HepG2 (cell line): ENCODE measurements around the gene EPB41L1. TPM values are rescaled to one million over a fixed set of nuclear protein-coding genes. Genes with fewer than 3 reads are reported as not detected.
A peak's percentile ranks its signal among the peaks of the same experiment; 100 is the strongest.

Experiments used
- CBX2 ChIP-seq, 2 experiments: fragments of 200-600 bp in 1 of 2; sonication (generic); formaldehyde crosslinking in 1 of 2; IDR thresholded peaks; 2 replicates each; pipeline versions ENCODE4 v1.7.0 to v1.8.1; 2018 to 2022; ENCODE audit warnings: low read depth in 2 of 2, low read length in 1 of 2, mild to moderate bottlenecking in 1 of 2, missing genetic modification reagents in 1 of 2
- DNMT1 ChIP-seq: sonication (generic); formaldehyde crosslinking; IDR thresholded peaks from 2 replicates; pipeline ENCODE4 v1.5.1; 2020; ENCODE audit warnings: mild to moderate bottlenecking, missing genetic modification reagents
- E2F2 ChIP-seq: sonication (generic); formaldehyde crosslinking; IDR thresholded peaks from 2 replicates; pipeline ENCODE4 v1.4.0; 2020; ENCODE audit warnings: missing genetic modification reagents, borderline replicate concordance
- ERF ChIP-seq: IDR thresholded peaks from 2 replicates; pipeline ENCODE4 v1.6.1; 2018; ENCODE audit warnings: missing biosample characterization, missing genetic modification reagents
- FOSL1 ChIP-seq: sonication (generic); formaldehyde crosslinking; IDR thresholded peaks from 2 replicates; pipeline ENCODE4 v1.9.0; 2021; ENCODE audit warnings: missing genetic modification reagents, borderline replicate concordance
- HDAC2 ChIP-seq: sonication (generic); formaldehyde crosslinking; IDR thresholded peaks from 2 replicates; pipeline ENCODE4 v1.4.0; 2020; ENCODE audit warnings: missing genetic modification reagents
- HIVEP1 ChIP-seq: sonication (generic); formaldehyde crosslinking; IDR thresholded peaks from 2 replicates; pipeline ENCODE4 v1.4.0; 2020; ENCODE audit warnings: mild to moderate bottlenecking, missing genetic modification reagents
- HNRNPUL1 ChIP-seq: fragments of 200-400 bp; formaldehyde crosslinking; IDR thresholded peaks from 2 replicates; pipeline ENCODE4 v1.6.1; 2017; ENCODE audit warnings: low read depth, mild to moderate bottlenecking, low read length, moderate library complexity
- JUND ChIP-seq: sonication (generic); formaldehyde crosslinking; IDR thresholded peaks from 2 replicates; pipeline ENCODE4 v1.8.0; 2022; ENCODE audit warnings: mild to moderate bottlenecking, missing genetic modification reagents
- MTERF4 ChIP-seq: sonication (generic); formaldehyde crosslinking; IDR thresholded peaks from 2 replicates; pipeline ENCODE4 v1.8.0; 2023; ENCODE audit warnings: mild to moderate bottlenecking, missing genetic modification reagents
- RFXAP ChIP-seq: sonication (generic); formaldehyde crosslinking; IDR thresholded peaks from 2 replicates; pipeline ENCODE4 v1.4.0; 2020; ENCODE audit warnings: missing genetic modification reagents, borderline replicate concordance
- RXRA ChIP-seq: sonication (generic); formaldehyde crosslinking; IDR thresholded peaks from 2 replicates; pipeline ENCODE4 v1.5.1; 2020; ENCODE audit warnings: missing genetic modification reagents
- SP140L ChIP-seq: sonication (generic); formaldehyde crosslinking; IDR thresholded peaks from 2 replicates; pipeline ENCODE4 v1.4.0; 2020; ENCODE audit warnings: missing genetic modification reagents, borderline replicate concordance
- SSRP1 ChIP-seq: IDR thresholded peaks from 2 replicates; pipeline ENCODE4 v1.6.1; 2016; ENCODE audit warnings: control low read depth
- STAG1 ChIP-seq: sonication (generic); formaldehyde crosslinking; IDR thresholded peaks from 2 replicates; pipeline ENCODE4 v1.4.0; 2020; ENCODE audit warnings: missing genetic modification reagents
- ZBTB37 ChIP-seq: sonication (generic); formaldehyde crosslinking; IDR thresholded peaks from 2 replicates; pipeline ENCODE4 v1.4.0; 2020; ENCODE audit warnings: mild to moderate bottlenecking, missing genetic modification reagents
- ZFP36L2 ChIP-seq: sonication (generic); formaldehyde crosslinking; IDR thresholded peaks from 2 replicates; pipeline ENCODE4 v1.4.0; 2020; ENCODE audit warnings: missing genetic modification reagents
- ZNF253 ChIP-seq: sonication (generic); formaldehyde crosslinking; IDR thresholded peaks from 2 replicates; pipeline ENCODE4 v1.8.0; 2022; ENCODE audit warnings: mild to moderate bottlenecking, missing genetic modification reagents, borderline replicate concordance
- ZNF256 ChIP-seq: sonication (generic); formaldehyde crosslinking; conservative IDR thresholded peaks from 2 replicates; pipeline ENCODE4 v1.4.0; 2020; ENCODE audit warnings: missing genetic modification reagents
- ZNF383 ChIP-seq: sonication (generic); formaldehyde crosslinking; IDR thresholded peaks from 2 replicates; pipeline ENCODE4 v1.4.0; 2020; ENCODE audit warnings: missing genetic modification reagents, mild to moderate bottlenecking, borderline replicate concordance
- ZNF614 ChIP-seq: IDR thresholded peaks from 2 replicates; pipeline ENCODE4 v1.6.1; 2018; ENCODE audit warnings: missing biosample characterization, missing genetic modification reagents, inconsistent platforms, borderline replicate concordance
- ZNF790 ChIP-seq: sonication (generic); formaldehyde crosslinking; IDR thresholded peaks from 2 replicates; pipeline ENCODE4 v1.8.0; 2022; ENCODE audit warnings: missing genetic modification reagents, mild to moderate bottlenecking, borderline replicate concordance
- ZNF816 ChIP-seq: sonication (generic); formaldehyde crosslinking; IDR thresholded peaks from 2 replicates; pipeline ENCODE4 v1.8.0; 2022; ENCODE audit warnings: missing genetic modification reagents, mild to moderate bottlenecking, borderline replicate concordance
- ZNF839 ChIP-seq: sonication (generic); formaldehyde crosslinking; IDR thresholded peaks from 2 replicates; pipeline ENCODE4 v1.4.0; 2020; ENCODE audit warnings: missing genetic modification reagents, mild to moderate bottlenecking, borderline replicate concordance
- ZSCAN25 ChIP-seq: sonication (generic); formaldehyde crosslinking; IDR thresholded peaks from 2 replicates; pipeline ENCODE4 v1.8.0; 2022; ENCODE audit warnings: mild to moderate bottlenecking, missing genetic modification reagents
- polyA plus RNA-seq, 8 experiments: library from polyadenylated mRNA; depleted of rRNA in 3 of 8; stranded (reverse) in 7 of 8; unstranded in 1 of 8; fragments of >200 nt; fragmentation: Illumina TruSeq in 4 of 8; extraction: Trizol in 4 of 8; gene quantifications; 2 replicates each; pipeline versions ENCODE4 v1.2.1 to v1.2.3, GENCODE V29; 2011 to 2016; ENCODE audit warnings: low read depth in 4 of 8, missing spikeins in 1 of 8, mixed read lengths in 1 of 8; ENCODE audit not compliant: insufficient read depth in 1 of 8
- total RNA-seq, 5 experiments: library from RNA; depleted of rRNA; stranded (reverse); fragments of >200 nt; fragmentation: Illumina TruSeq; extraction: Trizol; gene quantifications; 2 replicates each; pipeline ENCODE4 v1.2.3, GENCODE V29; 2016; ENCODE audit warnings: low read depth in 1 of 5

The EPB41L1 gene
- total and polyA plus RNA-seq, 2 of the 13 experiments (the other 11 are each of a cell fraction or from before 2014, with no cell fraction given): 16.7 to 39.0 TPM

GRCh38 chr20:36182604-36183154, 28.1 kb downstream of the EPB41L1 start (continued):
- peak; percentile 33; the same call in 1 of the 2 replicates for TF ChIP-seq DNMT1
- no peak; the same call in 1 of the 2 replicates for TF ChIP-seq ZFP36L2 (CRISPR knock-in tag)
- no peak for TF ChIP-seq STAG1 (CRISPR knock-in tag)
- no peak for TF ChIP-seq MTERF4 (CRISPR knock-in tag)
- 0 out of 2 replicates have a peak, but pooled peaks have one; percentile 12 for TF ChIP-seq HIVEP1 (CRISPR knock-in tag)
- TF ChIP-seq ZNF256: no peak
- 0 out of 2 replicates have a peak, but pooled peaks have one; percentile 10 for TF ChIP-seq ZNF839 (CRISPR knock-in tag)
- no peak for TF ChIP-seq E2F2 (CRISPR knock-in tag)
- no peak for TF ChIP-seq FOSL1 (CRISPR knock-in tag)
- no peak; the same call in 1 of the 2 replicates for TF ChIP-seq HDAC2
- TF ChIP-seq HNRNPUL1: no peak
- 0 out of 2 replicates have a peak, but pooled peaks have one; percentile 1 for TF ChIP-seq JUND (CRISPR knock-in tag)
- TF ChIP-seq ZNF790 (CRISPR knock-in tag): no peak; the same call in 1 of the 2 replicates
- TF ChIP-seq ERF (CRISPR knock-in tag): peak; percentile 63; the same call in 1 of the 2 replicates
- no peak; the same call in 1 of the 2 replicates for TF ChIP-seq SP140L (CRISPR knock-in tag)
- TF ChIP-seq SSRP1 (CRISPR knock-in tag): no peak; the same call in 1 of the 2 replicates
- TF ChIP-seq RXRA: no peak
- TF ChIP-seq ZBTB37 (CRISPR knock-in tag): peak; percentile 55; the same call in 1 of the 2 replicates
- no peak for TF ChIP-seq RFXAP
- no peak for TF ChIP-seq ZSCAN25 (CRISPR knock-in tag)
- no peak for TF ChIP-seq ZNF816 (CRISPR knock-in tag)
- no peak for TF ChIP-seq ZNF253 (CRISPR knock-in tag)
- 0 out of 2 replicates have a peak, but pooled peaks have one; percentile 1 for TF ChIP-seq ZNF614
- TF ChIP-seq ZNF383 (CRISPR knock-in tag): no peak
- no peak for TF ChIP-seq CBX2 (IDR thresholded peaks at IDR 0.05; ENCODE audit: low read depth, low read length)
- no peak for TF ChIP-seq CBX2 (CRISPR knock-in tag; IDR thresholded peaks at IDR 0.05; ENCODE audit: low read depth)
